ENCODE measurements around the gene CFAP107. TPM values are rescaled to one million over a fixed set of nuclear protein-coding genes. Genes with fewer than 3 reads are reported as not detected.

CFAP107 gene
- total RNA-seq, 1 donor from 2014 or later = 2.9 TPM

- ATAC-seq (no peak), DNase-seq (no peak)
- Histone ChIP-seq H3K27ac (no peak overlapping the region), H3K27me3 (ENCODE audit: low read depth) (no peaks in the 10 kb centered on the region), H3K36me3 (no peaks in the 10 kb centered on the region), H3K4me3 (no peak overlapping the region), H3K9me3 (peaks cover 3% of the 10 kb centered on the region), H3K4me1 (no peaks in the 10 kb centered on the region)
- no peak for TF ChIP-seq CTCF (IDR thresholded peaks at IDR 0.05)
- intact Hi-C loops (cut with DNase I) = no loop called here
Measured at GRCh38 chr1:12799730-12800129, 53.7 kb downstream of the CFAP107 start.

- peaks cover 4% of the 10 kb centered on the region for H3K27me3 ChIP-seq (ENCODE audit: low read depth)
- TF ChIP-seq CTCF (IDR thresholded peaks at IDR 0.05) = no peak
- no peaks in the 10 kb centered on the region for H3K36me3 ChIP-seq
- DNase-seq (no peak), ATAC-seq (no peak)
- H3K9me3 ChIP-seq = peaks cover 7% of the 10 kb centered on the region
- no peak overlapping the region for H3K4me3 ChIP-seq
- no peak overlapping the region for H3K27ac ChIP-seq
- intact Hi-C loops (cut with DNase I) = no loop called here
- no peaks in the 10 kb centered on the region for H3K4me1 ChIP-seq
Measured at GRCh38 chr1:12809933-12810332, 63.9 kb downstream of the CFAP107 start.

GRCh38 chr1:12810691-12811408 is 64.8 kb downstream of the CFAP107 start:
- DNase-seq = no peak
- Histone ChIP-seq H3K27ac (no peak overlapping the region), H3K9me3 (no peaks in the 10 kb centered on the region), H3K4me3 (no peak overlapping the region), H3K36me3 (no peaks in the 10 kb centered on the region), H3K4me1 (no peaks in the 10 kb centered on the region), H3K27me3 (ENCODE audit: low read depth) (peaks cover 4% of the 10 kb centered on the region)
- ATAC-seq = peak in 1 of 2 donors; percentile 18
- no peak for TF ChIP-seq CTCF (IDR thresholded peaks at IDR 0.05)
- intact Hi-C loops (cut with DNase I) = no loop called here

- H3K36me3 ChIP-seq = no peaks in the 10 kb centered on the region
- H3K4me3 ChIP-seq = no peak overlapping the region
- H3K9me3 ChIP-seq = no peaks in the 10 kb centered on the region
- H3K4me1 ChIP-seq = no peaks in the 10 kb centered on the region
- H3K27ac ChIP-seq = no peak overlapping the region
- ATAC-seq (no peak), DNase-seq (no peak)
- TF ChIP-seq CTCF (IDR thresholded peaks at IDR 0.05) = no peak
- intact Hi-C loops (cut with DNase I) = no loop called here
- peaks cover 3% of the 10 kb centered on the region for H3K27me3 ChIP-seq (ENCODE audit: low read depth)
Measured at GRCh38 chr1:12811409-12811784, 65.4 kb downstream of the CFAP107 start.

Other genes with a start within 250 kb of the CFAP107 start
- gene DHRS3, start 128.0 kb upstream of the CFAP107 start, total RNA-seq = 135 TPM
- gene AADACL4, start 102.1 kb upstream of the CFAP107 start, total RNA-seq = not detected
- gene AADACL3, start 30.1 kb upstream of the CFAP107 start, total RNA-seq = not detected
- gene PRAMEF12, start 27.5 kb downstream of the CFAP107 start, total RNA-seq = not detected
- gene PRAMEF1, start 45.2 kb downstream of the CFAP107 start, total RNA-seq = not detected
- gene PRAMEF11, start 85.2 kb downstream of the CFAP107 start, total RNA-seq = not detected
- gene HNRNPCL1, start 102.5 kb downstream of the CFAP107 start, total RNA-seq = not detected
- gene PRAMEF2, start 110.9 kb downstream of the CFAP107 start, total RNA-seq = not detected
- gene PRAMEF4, start 140.0 kb downstream of the CFAP107 start, total RNA-seq = not detected
- not detected for gene PRAMEF10, start 152.1 kb downstream of the CFAP107 start, total RNA-seq
- gene PRAMEF7, start 170.4 kb downstream of the CFAP107 start, total RNA-seq = not detected
- gene PRAMEF6, start 201.4 kb downstream of the CFAP107 start, total RNA-seq = not detected